Erythroblast (primary cell): ENCODE results near the gene FBXO31.
"Not testable (repeated sequence)": the region's sequence is repeated elsewhere in the genome, so short reads cannot be mapped to it uniquely, and the experiment has no call there.

ENCODE experiments used
- DNase-seq, 2 experiments: peaks; one replicate each; lab custom pipeline; 2025; lab: John Stamatoyannopoulos, UW
- GATA1 ChIP-seq: IDR thresholded peaks from 2 replicates; pipeline ENCODE4 v1.6.1; 2011; ENCODE audit warnings: low read depth, mild to moderate bottlenecking, control low read depth, low read length, moderate library complexity
- POLR2A ChIP-seq: IDR thresholded peaks from 2 replicates; pipeline ENCODE4 v1.6.1; 2011; ENCODE audit warnings: mild to moderate bottlenecking, low read length

Gene FBXO31

DNA sequence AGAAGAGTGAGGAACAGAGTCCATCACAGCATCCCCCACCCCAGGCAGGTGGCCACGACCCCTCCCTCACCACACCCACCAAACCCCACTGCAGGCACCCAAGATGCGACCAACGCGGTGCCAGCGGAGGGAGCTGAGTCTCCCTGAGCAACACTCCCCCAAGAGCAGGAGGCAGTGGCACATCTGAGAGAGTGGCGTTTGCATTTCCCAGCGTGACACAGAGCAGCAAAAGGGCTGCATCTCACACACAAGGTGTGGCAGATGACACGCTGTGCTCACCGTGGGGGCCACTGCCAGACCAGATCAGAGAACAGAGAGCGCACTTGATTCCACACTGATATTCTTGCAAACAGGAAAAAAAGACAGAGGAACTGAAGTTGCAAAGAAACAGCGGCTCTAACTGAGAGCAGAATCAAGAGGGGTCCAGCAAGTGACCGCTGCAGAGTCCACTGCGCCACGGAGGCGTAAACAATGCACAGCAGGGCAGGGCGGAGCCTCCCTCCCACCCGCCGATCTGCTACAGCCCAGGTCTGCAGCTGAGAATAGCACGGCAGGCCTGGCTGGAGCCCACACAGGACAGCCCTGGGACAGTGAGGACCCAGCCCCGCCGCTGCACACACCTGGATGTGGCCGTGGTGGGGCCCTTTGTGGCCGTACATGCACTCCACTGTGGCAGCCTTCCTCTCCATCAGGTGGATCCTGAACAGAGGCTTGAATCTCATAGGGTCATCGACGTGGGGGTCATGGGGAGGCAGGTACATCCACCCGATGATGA is 40.4 kb downstream of the FBXO31 start:
- DNase-seq = no peak

DNA sequence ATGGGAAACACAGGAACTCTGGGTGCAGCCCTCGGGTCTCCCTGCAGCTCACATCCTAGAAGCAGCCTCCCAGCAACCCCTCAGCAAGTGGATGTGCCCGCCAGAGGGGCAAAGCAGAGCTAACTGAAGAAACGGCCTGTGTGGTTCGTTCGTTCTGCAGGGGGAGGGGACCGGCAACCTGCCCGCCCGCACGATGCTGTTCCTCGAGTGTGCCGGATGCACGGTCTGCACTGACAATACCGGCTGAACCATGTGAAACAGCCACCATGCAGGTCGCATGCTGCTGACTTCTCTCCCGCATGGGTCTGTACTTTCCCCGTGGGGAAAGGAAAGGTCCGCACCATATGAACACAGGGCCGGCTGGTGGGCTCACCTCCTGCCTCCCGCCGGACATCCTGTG is 41.1 kb downstream of the FBXO31 start:
- TF ChIP-seq POLR2A (no peak), GATA1 (no peak)
- DNase-seq = no peak

More for the DNA sequence above, 40.4 kb downstream of the FBXO31 start:
- TF ChIP-seq GATA1 = no peak
- TF ChIP-seq POLR2A = no peak

DNA sequence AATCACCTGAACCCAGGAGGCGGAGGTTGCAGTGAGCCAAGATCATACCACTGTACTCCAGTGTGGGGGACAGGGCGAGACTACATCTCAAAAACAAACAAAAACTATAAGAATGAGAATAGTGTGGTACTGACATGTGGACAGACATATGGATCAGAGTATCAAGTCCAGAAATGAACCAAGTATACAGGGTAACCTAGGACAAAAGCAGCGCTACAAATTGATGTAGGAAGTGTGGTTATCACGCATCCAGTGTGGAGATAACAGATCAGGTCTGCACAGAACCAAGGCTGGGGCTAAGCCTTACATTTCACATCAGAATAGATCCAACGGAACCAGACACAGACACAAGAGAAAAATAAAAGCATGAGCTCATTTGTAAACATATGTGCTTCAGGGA is 43.4 kb downstream of the FBXO31 start:
- TF ChIP-seq POLR2A = no peak
- no peak for TF ChIP-seq GATA1
- no peak for DNase-seq

DNA sequence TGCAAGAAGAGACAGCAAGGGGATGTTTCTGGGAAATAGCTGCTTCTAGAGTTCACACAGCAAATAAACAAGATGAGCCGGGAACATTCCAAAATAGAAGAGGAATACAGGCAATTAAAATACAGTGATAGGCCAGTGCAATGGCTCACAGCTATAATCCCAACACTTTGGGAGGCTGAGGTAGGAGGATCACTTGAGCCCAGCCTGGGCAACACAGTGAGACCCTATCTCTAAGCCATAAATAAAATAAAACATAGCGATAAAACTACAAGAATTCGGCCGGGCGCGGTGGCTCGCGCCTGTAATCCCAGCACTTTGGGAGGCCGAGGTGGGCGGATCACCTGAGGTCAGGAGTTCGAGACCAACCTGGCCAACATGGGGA is 43.9 kb downstream of the FBXO31 start:
- not testable (repeated sequence) for DNase-seq

DNA sequence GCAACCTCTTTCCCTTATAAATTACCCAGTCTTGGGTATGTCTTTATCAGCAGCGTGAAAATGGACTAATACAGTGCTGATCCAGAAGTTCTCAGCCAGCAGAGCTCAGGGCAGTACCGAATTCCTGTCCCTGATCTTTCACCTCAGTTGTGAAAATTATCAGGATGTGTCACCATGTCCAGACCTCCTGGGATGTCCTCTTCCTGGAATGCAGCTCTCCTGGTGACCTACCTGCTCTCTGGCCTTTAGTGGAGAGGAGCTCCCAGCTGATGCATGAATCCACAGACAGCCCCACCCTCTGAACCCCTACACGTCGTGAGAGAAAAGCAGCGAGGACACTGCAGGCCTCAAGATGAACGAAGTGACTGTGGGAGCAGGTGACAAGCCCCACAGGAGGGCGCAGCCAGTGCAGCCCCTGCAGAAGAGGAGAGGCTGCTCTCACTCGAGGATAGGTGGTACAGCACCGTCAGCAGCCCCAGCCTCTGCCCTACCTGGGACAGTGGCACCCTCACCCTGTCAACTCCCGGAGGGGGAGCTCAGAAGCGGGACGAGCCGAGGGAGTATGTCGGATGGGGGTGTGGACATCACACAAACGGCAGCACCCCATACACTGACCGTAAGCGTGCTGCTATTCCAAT is 44.4 kb downstream of the FBXO31 start:
- DNase-seq = no peak
- TF ChIP-seq POLR2A = no peak
- no peak for TF ChIP-seq GATA1

DNA sequence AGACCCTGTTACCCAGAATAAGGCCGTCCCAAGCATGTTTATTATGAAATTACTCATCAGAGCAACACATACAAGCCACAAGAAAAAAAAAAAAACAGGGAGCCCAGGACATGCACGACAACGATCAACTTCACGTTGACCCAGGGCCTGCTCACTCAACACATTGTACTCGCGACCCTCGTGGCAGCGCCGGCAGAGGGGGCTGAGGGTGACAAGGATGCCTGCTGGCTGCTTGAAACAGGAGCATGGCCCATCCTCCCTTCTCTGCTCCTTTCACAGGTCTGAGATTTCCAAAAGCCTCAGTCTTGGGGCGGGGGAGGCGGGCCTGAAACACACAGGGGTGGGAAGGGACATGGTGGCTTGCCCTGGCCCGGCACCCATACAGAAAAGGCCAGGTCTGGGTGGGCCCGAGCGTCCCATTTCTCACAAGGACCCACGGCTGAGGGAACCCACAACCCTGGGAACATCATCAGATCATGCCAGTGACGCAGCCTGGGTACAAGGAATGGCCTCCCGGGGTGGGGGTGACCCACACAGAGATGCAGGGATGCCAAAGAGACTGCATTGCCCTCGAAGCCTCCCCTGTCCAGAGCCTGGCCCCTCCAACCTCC is 45.3 kb downstream of the FBXO31 start:
- DNase-seq = no peak
- no peak for TF ChIP-seq GATA1
- no peak for TF ChIP-seq POLR2A

DNA sequence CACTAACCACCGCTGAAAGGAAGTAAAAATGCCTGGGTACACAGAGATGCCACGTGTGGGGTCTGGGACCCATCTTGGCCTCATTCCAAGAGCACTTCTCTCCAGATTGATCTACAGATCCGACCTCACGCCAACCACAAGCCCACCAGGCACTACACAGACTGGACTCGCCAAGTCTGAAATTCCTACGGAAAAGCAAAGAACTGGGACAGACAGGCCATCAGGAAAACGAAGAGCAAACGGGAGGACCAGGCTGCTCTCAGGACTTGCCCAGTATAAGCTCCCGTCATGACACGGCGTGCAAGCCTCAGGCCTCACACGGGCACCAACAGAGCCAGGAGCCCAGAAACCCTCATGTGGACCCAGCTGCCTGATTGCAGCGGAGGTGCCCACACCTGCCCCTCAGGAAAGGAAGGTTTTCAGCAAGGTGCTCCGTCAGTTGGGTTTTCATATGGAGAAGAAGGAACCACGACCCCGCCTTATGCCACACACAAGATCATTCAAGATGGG is 46.3 kb downstream of the FBXO31 start:
- no peak for DNase-seq
- TF ChIP-seq GATA1 (no peak), POLR2A (no peak)

DNA sequence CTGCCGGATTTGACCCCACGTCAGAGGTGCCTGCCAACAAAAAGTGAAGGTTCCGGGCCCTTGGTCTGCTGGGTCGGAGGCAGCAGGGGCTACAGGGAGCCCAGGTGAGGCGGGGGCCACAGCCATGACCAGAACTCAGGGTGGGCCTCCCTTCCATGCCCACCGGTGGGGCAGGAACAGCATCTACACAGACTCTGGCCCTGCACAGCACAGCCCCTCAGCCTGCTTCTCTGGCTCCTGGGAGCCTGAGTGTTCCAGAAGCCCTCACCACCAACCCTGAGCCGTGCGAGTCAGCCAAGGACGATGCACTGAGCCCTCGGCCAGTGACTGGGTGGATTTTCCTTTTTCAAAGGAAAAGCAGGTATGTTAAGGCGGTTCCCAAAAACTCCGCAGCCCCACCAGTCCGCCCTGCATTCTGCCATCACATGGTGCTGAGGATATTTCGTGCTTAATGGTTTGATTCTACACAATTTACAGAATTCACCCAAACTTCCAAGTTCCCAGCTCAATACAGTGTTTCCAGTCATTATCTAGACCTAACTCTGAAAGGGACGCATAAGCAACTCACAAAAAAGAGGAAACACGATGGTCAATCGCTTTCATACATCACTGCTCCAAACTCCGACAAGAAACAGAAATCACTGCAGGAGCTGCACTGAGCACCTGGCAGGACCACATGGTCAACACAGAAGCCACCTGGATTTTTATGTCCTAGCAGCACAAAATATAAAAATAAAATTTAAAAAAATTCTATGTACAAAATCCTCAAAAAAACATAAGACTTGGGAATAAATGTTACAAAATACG is 46.9 kb downstream of the FBXO31 start:
- TF ChIP-seq GATA1 (no peak), POLR2A (no peak)
- DNase-seq = no peak

DNA sequence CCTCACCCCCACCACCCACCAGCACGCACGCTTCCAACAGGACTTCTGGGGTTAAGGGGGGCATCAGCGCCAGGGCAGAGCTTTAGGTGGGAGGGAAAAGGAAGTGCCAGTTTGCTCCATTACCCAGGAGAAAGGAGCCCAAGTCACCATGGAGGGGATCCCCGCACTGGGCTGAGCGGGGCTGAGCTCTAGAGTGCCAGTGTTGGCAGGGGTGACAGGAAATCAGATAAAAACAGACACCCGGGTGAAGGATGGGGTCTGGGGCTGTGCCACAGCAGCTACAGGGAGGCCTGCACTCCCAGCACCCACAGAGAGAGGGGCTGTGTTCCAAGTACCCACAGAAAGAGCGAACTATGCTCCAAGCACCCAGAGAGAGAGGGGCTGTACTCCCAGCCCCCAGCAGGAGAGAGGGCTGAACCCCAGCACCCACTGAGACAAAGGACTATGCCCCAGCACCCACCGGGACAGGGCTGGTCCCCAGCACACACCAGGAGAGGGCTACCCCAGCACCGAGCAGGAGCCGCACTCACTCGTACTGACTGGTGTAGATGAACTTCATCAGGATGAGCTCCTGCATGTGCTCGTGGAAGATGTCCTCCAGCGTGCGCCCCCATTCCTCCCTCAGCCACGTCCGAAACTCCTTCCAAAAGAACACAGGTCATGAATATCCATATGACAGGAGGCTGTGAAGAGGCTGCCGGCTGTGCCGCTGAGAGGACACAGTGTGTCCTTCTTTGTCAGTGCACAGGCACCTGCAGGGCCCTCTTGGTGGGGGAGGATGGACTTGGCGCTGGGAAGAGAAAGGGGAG is 47.7 kb downstream of the FBXO31 start:
- no peak for DNase-seq
- TF ChIP-seq POLR2A (no peak), GATA1 (no peak)

DNA sequence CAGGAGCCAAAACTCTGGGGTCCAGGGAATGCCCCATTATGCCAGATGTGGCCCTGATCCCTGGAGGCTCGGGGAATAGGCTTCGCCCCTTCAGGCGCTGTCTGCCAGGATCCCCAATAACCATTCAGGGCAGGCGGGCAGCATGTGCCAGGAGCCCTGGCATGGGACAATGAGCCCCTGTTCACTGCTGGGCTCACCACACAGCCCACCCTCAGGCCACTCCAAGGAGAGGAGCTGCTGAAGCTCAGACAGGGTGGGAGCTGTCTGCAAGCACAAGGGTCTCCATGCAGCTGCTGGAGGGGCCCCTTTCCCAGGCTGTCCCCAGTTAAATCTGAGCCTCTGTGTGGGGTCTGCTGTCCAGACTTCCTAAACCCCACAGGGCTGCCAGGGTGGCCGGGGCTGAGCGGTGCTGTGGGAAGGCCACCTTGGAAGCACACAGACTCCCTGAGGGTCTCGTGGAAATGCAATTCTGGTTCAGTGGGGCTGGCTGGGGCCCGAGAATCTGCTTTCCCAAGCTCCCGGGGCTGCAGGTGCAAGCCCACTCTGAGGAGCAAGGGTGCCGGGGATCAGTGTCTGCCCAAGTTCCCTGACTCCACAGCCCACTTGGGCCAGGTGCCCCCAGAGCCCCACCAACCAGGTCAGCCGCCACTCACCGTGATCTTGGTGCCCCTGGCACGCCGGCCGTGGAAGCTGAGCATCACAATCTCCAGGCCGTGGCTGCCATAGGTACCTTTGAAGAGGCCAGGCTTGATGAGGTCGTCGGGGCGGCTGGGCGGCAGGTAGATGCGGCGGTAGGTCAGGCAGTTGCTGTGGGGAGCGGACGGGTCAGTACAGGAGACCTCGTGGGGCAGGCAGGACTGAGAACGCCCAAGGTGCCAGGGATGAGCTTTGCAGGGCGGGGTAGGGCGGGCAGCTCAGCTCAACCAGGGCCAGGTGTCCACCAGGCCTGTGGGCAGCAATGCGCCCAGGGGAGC is 48.6 kb downstream of the FBXO31 start:
- TF ChIP-seq POLR2A (no peak), GATA1 (no peak)
- no peak for DNase-seq

DNA sequence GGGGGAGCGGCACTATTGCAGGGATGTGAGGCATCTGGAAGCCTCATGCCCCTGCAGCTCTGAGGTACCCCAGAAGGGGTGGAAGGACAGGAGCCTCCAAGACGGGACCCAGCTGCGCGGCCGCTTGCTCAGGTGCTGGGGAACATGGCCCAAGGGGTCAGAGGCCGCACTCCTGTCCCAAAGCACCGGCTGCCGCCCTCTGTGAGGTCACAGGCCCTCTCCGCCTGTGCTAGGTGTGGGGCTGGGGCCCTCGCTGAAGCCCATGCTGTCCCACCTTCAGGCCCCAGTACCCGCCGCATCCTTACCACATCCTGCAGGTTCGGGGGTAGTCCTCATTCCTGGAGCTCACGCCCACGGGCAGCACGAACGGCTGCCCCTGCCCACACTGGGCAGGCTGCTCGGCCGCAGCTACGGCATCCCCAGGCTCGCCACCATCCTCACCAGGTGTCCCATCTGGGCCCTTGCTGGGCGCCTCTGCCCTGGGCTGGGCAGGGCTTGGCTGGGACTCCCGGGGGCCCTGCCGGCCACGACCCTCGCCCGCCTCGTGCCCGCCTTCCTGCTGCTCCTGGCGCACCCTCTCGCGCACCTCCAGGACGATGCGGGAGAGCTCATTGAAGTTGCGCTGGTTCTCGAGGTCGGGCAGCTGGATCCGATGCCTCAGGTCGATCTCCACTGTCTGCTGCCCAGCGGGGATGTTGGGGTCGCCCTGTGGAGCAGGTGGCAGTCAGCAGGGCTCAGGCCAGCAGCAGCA is 49.8 kb downstream of the FBXO31 start:
- TF ChIP-seq GATA1 = no peak
- TF ChIP-seq POLR2A = no peak
- no peak for DNase-seq

DNA sequence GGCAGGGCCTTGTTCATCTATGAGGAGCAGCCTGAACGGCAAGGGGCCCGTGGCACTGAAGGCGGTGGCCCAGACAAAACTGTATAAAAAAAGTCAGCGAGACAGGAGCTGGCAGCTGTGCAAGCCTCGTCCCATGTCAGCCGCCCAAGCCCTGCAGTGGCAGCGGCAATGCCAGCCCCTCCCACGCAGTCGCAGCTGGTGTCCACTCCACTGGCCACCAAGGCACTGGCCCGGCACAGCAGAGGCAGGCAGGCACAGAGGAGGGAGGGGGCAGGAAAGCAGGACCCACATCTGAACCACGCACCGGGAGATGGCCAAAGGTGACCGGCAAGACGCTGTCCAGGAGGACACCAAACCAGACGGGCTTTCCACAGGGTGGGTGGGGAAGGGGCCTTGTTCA is 50.5 kb downstream of the FBXO31 start:
- no peak for DNase-seq
- TF ChIP-seq GATA1 (no peak), POLR2A (no peak)
